ENCODE results near the gene OR14A16.

The OR14A16 gene

DNA sequence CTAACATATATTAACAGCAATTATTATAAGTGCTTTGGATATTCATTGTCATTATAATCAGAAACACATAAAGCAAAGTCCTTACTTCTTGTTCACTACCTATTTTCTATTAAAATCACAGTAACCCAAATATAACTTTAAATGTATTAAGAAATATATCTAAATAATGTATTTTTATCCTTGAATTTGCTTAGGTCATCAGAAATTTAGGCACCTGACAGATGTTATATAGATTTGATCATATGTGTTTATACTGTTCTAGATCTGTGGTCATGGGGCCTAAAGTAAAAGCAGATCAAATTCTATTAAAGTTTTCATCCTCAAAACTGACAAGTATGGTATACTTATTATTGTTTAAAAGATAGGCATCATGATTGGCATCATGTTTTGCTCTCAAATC, 54.3 kb downstream of the OR14A16 start:
- no peak for DNase-seq (ENCODE audit: low read depth in 2 of 2)

Measured in activated CD8-positive, alpha-beta memory T cell treated with anti-CD3 and anti-CD28 coated beads for 4 hours (primary cell).